HG03460 (cell line): ENCODE data around the gene CAPN9.

Source experiments
- ATAC-seq: cut with Tn5 transposase; IDR thresholded peaks from one replicate; pipeline ENCODE4 v1.9.1; 2021; ENCODE audit not compliant: unreplicated experiment

The CAPN9 gene

DNA sequence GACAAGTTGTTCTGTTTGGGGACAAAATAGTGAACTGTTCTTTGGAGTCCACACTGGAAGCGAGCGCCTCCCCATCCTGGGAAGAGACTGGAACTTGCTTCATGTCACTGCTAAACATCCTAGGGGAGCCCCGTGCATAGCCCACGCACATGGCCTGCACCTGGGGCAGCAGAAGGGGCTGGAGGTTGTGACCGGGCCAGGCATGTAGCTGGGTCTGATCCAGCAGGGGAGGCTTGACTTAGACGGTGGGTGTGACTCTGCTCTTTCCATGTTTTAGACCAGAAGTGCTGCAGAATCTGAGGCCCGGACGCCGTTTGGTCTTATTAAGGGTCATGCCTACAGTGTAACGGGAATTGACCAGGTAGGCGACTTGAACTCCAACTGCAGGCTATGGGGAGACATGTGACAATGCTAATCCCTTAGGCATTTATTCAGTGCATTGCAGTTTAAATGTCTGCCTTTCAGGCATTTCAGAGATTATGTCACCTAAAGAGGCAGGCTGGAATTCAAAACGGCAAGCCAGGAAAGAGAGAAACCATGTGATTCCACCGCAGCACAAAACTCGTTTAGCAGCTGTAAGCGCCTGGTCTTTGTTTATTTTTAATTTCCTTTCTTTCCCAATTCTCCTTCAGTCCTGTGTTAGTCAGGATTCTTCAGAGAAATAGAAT, 21.8 kb downstream of the CAPN9 start:
- no peak for ATAC-seq

DNA sequence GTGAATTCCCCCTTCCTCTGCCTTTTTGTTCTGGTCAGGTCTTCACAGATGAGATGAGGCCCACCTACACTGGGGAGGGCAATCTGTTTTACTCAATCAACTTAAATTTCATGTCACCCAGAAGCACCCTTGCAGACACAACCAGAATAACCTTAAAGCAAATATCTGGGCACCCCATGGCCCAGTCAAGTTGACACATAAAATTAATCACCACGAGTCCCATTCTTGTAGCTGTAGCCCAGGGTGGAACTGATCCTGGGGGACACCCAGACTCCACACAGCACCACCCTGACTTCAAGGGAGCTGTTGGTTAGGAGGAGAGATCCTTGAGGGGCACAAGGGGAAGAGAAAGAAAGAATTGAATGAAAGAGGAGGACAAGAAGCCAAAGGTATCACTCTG, 23.1 kb downstream of the CAPN9 start:
- no peak for ATAC-seq

- ATAC-seq = no peak
These were observed 24.7 kb downstream of the CAPN9 start for GRCh38 chr1:230771773-230772354.

GRCh38 chr1:230772457-230773395, 25.5 kb downstream of the CAPN9 start:
- ATAC-seq = no peak

- ATAC-seq = no peak
These were observed 26.3 kb downstream of the CAPN9 start for GRCh38 chr1:230773396-230774033.

DNA sequence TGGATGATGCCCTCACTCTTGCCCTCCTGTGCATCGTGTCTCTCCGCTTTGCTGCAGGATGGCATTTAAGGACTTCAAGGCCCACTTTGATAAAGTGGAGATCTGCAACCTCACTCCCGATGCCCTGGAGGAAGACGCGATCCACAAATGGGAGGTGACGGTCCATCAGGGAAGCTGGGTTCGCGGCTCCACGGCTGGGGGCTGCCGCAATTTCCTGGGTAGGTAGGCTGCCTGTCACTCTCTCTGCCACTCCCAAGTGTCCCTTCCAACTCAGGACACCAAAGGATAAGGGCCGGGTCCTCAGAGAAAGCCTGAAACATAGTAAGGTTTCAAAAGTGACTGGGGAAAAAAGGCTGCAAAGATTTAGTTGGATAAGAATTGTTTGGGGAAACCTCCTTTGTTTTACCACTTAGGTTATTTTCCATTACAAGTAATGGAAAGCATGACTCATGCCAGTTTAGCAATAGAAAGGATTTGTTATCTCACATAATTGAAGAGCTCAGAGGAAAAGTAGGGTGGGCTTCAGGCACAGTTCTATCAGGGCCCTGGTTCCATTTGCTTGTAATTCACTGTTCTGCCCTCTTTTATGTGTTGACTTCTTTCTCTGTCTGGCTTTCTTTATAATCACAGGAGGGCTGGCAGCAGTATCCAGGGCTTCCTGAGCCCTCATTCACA, 31.9 kb downstream of the CAPN9 start:
- ATAC-seq = no peak

DNA sequence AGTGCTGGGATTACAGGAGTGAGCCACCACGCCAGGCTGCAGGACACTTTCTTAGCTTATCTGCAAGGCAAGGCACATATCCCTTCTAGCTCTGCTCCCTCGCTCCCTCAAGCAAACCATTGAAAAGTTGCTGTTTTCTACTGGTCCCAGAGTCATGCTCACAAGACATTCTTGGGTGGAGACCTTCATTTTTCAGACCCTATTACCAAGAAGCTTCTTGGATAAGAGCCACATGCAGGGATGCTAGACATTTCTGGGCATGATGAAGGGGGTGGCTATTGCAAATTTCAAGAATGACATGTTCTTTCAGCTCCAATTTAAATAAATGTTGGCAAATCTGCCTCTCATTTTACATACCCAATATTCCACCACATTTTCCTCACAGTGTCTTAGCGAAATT, 33.9 kb downstream of the CAPN9 start:
- ATAC-seq = no peak

DNA sequence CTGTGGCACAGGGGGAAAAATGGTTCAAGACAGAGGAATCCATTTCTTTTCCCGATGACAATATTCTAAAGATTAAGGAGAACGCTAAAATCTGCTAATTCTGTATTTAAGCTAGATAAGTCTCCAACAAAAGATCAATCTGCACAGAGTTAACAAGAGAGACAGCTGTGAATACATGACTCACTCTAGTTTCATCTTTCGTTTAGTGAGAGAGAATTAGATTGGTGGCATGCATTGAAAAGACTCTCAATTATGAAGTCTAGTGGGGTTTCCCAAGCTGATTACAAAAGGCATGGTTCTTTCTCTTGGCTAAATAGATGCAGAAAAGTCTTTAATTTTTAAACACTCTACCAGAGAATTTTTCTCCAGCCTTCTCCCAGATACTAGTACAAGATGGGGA, 34.4 kb downstream of the CAPN9 start:
- peak; percentile 79 for ATAC-seq

DNA sequence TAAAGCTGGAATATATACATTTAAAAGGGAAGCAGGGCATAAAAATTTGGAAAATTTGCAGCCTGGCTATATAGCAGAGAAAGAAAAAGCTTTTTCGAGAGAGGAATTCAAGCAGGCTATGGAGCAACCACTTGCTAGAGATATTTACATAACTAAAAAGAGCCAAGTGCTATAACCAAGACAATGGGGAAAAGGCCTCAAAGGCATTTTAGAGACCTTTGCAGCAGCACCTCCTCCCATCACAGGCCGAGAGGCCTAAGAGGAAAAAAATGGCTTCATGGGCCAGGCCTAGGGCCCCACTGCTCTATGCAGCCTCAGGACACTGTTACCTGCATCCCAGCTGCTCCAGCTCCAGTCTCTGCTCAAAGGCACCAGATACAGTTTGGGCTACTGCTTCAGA, 37.0 kb downstream of the CAPN9 start:
- no peak for ATAC-seq

DNA sequence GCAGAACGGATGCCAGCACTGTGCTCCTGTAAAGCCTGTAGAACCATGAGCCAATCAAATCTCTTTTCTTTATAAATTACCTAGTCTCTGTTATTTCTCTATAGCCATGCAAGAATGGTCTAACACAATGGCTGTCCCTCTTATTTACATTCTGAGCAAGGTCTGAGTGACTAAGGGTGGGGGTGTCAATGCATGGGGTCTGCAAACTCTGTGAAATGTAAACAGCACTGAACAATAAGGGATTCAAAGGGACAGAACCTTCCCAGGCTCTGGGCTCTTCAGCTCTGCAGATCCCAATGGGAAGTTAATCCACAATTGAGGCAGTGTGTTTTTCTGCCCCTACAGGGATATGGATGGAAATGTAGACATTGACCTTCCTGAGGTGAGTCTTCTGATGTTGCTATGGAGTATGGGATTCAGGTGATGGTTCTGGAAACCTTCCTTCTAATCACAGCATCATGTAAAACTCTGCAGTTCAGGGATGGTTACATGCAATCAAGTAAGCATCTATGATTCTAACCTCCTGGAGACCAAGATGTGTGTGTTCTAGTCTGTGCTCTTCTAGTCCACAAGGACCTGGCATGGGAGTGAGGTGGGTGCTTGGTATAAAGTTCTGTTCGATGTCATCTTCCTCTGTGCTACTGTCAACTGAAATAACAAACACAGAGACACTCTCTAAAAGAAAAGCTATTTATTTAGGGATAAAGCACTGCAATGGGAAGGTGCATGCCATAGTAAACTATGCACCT, 38.6 kb downstream of the CAPN9 start:
- no peak for ATAC-seq

GRCh38 chr1:230786385-230786753, 39.2 kb downstream of the CAPN9 start:
- ATAC-seq = no peak

DNA sequence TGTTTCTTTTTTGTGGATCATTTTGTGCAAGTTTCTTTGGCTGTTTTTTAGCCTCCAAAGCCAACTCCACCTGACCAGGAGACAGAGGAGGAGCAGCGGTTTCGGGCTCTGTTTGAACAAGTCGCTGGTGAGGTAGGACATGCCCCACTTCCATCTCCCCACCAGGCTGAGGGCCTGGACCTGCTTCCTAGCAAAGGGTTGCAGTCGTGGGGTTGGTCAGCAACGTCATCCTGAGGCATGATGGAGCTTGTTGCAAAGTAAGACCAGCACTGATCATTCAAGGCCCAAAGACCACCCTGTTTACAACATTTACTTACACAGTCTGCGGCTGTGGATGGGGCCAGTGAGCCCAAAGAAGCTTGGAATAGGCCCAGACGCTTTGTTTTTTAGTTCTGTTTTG, 40.3 kb downstream of the CAPN9 start:
- no peak for ATAC-seq

- no peak for ATAC-seq
These were observed 41.5 kb downstream of the CAPN9 start for GRCh38 chr1:230788561-230789275.

GRCh38 chr1:230790026-230790425, 42.8 kb downstream of the CAPN9 start:
- ATAC-seq = no peak

DNA sequence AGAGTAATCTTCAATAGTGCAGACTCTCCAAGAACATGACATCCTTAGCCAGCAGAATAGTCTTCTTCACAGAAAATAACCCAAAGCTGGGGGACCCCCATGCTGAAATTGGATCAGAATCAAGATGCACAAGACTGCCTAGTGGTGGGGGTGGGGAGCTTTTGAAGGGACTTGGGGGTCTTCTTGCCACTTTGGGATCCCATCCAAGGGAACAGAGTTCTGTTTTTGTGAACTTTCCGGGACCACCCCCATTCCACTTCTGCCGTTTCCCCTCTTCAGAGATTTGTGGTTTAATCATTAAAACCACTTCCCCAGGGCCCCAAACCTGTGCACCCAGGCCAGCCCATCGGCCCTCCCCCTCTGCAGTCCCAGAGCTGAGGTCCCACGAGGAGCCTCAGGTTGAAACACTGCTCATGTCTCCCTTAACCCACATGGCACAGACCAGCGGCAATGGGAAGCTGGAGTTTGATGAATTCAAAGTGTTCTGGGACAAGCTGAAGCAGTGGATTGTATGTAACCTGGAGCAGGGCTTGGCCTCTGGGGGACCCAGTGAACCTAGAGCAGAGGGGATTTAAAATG, 44.9 kb downstream of the CAPN9 start:
- no peak for ATAC-seq

DNA sequence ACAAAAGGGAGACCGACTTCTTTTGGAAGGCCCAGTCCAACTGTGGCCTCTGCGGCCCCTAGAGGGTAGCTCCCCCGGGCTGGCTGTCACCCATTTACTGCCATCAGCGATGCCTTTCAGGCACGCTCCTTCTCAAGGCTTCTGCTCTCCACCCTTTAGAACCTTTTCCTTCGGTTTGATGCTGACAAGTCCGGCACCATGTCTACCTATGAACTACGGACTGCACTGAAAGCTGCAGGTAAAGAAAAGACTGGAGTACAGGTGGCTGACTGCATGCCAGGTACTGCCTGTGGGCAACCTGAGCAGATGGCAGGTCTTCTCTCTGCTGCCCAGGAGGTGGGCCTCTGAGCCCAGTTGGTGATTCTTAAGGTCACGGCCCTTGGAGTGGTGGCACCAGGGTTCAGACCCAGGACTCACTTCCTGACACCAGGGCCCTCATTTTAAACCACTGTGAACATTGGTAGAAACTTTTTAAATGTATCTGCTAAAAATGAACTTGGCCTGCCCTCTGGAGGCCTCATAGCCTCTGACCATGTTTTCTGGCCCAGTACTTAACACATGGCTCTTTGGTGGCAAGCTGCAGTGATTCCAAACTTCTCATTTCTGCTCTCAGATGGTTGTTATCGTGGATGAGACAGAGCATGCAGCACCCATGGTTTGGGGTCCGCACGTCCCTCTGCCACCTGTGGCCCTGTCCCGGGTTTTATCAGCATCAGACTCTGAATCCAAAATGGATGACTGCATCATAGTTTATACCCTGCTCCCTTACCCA, 45.7 kb downstream of the CAPN9 start:
- no peak for ATAC-seq

DNA sequence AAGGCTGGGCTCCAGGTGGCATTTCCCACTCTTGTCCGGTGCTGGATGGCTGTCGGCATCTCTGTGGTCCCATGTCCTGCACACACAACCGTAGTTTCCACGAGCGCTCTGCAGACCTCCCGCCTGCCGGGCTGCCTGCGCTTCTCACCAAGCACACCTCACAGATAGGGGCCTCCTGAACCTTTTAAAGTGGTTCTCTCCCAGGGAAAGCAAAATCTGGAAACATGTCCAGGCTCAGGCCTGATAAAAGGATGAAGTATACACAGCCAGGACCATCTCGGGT, 46.2 kb downstream of the CAPN9 start:
- no peak for ATAC-seq

GRCh38 chr1:230794431-230794830, 47.2 kb downstream of the CAPN9 start:
- ATAC-seq = no peak
